HL-60 (cell line): ENCODE data around the gene RBMX2.

Experiments
- DNase-seq, 2 experiments: peaks; one replicate each; pipeline ENCODE4 v3.0.0-alpha.2; 2010 to 2020; ENCODE audit warnings: low read depth in 1 of 2, low spot score in 1 of 2
- H3K27ac ChIP-seq: fragments of 250-450 bp; sonication (Bioruptor Pico); replicated peaks from 2 replicates; pipeline ENCODE4 v1.5.1; 2020; ENCODE audit warnings: mild to moderate bottlenecking, moderate library complexity
- H3K27me3 ChIP-seq: fragments of 250-450 bp; sonication (Bioruptor Pico); 2 replicates; pipeline ENCODE4 v1.5.1; 2021; ENCODE audit warnings: mild to moderate bottlenecking, moderate library complexity; ENCODE audit not compliant: insufficient read depth, poor library complexity, severe bottlenecking
- H3K4me3 ChIP-seq: replicated peaks from 2 replicates; pipeline ENCODE4 v1.5.1; 2011; ENCODE audit warnings: mild to moderate bottlenecking, control low read depth, low read length; ENCODE audit not compliant: insufficient read depth
- CTCF ChIP-seq: IDR thresholded peaks from one replicate; pipeline ENCODE4 v1.5.1; 2011; ENCODE audit warnings: low read length, control low read depth, inconsistent platforms; ENCODE audit not compliant: insufficient read depth
- GABPA ChIP-seq: IDR thresholded peaks from 2 replicates; pipeline ENCODE4 v1.6.1; 2012; ENCODE audit warnings: low read depth
- POLR2AphosphoS5 ChIP-seq: IDR thresholded peaks from 2 replicates; pipeline ENCODE4 v1.6.1; 2012; ENCODE audit warnings: low read depth
- SPI1 ChIP-seq: IDR thresholded peaks from 2 replicates; pipeline ENCODE4 v1.6.1; 2012; ENCODE audit warnings: low read depth, mild to moderate bottlenecking, borderline replicate concordance
- TF ChIP-seq, protein P1 (sequence below): IDR thresholded peaks from 2 replicates; pipeline ENCODE4 v1.6.1; 2012; ENCODE audit warnings: low read depth; ENCODE audit not compliant: insufficient replicate concordance

RBMX2 gene

DNA sequence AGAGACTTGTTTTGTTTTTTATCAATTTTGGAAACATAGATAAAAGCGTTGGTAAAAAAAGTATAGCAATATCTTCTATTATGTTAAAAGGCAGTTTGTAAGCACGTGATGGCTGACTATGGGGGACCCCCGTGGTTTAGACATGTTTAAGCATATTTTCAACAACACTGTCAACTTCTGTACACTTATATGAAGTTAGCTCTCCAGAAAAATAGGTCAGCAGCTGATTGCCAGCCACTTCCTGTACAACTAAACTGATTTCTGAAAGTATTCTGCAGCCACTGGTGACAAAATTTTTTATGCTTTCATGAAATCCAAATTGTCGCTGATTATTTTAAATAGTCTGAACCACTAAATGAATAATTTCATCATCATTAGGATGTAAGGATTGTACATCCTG lies 45.2 kb downstream of the RBMX2 start:
- no peak overlapping the region for H3K27ac ChIP-seq

More for the DNA sequence above, 45.2 kb downstream of the RBMX2 start:
- Histone ChIP-seq H3K4me3 (no peak overlapping the region), H3K27me3 (no peaks in the 10 kb centered on the region)
- DNase-seq, result no peak
- TF ChIP-seq SPI1, result no peak
- TF ChIP-seq, protein P1, sequence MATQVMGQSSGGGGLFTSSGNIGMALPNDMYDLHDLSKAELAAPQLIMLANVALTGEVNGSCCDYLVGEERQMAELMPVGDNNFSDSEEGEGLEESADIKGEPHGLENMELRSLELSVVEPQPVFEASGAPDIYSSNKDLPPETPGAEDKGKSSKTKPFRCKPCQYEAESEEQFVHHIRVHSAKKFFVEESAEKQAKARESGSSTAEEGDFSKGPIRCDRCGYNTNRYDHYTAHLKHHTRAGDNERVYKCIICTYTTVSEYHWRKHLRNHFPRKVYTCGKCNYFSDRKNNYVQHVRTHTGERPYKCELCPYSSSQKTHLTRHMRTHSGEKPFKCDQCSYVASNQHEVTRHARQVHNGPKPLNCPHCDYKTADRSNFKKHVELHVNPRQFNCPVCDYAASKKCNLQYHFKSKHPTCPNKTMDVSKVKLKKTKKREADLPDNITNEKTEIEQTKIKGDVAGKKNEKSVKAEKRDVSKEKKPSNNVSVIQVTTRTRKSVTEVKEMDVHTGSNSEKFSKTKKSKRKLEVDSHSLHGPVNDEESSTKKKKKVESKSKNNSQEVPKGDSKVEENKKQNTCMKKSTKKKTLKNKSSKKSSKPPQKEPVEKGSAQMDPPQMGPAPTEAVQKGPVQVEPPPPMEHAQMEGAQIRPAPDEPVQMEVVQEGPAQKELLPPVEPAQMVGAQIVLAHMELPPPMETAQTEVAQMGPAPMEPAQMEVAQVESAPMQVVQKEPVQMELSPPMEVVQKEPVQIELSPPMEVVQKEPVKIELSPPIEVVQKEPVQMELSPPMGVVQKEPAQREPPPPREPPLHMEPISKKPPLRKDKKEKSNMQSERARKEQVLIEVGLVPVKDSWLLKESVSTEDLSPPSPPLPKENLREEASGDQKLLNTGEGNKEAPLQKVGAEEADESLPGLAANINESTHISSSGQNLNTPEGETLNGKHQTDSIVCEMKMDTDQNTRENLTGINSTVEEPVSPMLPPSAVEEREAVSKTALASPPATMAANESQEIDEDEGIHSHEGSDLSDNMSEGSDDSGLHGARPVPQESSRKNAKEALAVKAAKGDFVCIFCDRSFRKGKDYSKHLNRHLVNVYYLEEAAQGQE, result no peak
- TF ChIP-seq POLR2AphosphoS5, result no peak
- no peak for TF ChIP-seq CTCF
- TF ChIP-seq GABPA, result no peak
